DMS53 (cell line): Measurements from ENCODE around the gene TEAD3.
"Not testable (repeated sequence)": the region's sequence is repeated elsewhere in the genome, so short reads cannot be mapped to it uniquely, and the experiment has no call there.

ENCODE experiments used
- DNase-seq: peaks from one replicate; lab custom pipeline; 2025; lab: John Stamatoyannopoulos, UW

TEAD3 gene

DNA sequence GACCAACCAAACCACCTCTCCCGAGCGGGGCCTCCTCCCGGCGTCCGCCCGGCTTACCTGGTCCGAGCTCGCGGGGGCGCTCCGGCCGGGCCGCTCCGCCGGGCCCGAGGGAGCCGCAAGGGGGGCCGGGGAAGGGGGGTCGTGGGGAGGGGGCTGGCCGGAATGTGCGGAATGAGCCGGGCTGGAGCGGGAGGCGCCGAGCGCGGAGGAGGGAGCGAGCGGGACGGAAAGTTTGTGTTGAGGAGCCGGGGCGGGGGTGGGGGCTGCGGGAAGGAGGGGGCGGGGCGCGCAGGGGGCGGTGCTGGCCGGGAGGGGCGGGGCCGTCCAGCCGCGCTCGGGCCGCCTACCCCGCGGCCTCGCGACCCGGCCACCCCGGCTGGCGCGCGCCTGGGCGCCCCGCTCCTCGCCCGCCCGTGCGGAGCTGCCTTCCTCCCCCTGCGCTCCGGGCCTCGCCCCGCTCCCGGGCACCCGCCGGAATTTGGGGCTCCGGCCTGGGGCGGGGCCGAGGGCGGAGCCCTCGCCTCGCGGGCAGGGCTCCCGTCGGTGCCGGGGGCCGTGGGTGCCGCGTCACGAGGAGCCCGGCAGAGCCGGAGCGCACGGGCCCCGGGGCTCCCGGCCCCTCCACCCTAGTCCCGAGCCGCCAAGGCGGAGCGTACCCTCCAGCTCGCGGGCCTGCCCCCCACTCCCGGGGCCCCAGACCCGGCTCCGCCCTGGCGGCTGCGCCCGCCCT lies at the start of gene TEAD3:
TEAD3 (minus strand) TSS at position 239 of the 730 bp plus-strand sequence.
- peak; percentile 72 for DNase-seq

- DNase-seq, result peak; percentile 37
Measured at GRCh38 chr6:35544769-35545361, 48.0 kb upstream of the TEAD3 start.

DNA sequence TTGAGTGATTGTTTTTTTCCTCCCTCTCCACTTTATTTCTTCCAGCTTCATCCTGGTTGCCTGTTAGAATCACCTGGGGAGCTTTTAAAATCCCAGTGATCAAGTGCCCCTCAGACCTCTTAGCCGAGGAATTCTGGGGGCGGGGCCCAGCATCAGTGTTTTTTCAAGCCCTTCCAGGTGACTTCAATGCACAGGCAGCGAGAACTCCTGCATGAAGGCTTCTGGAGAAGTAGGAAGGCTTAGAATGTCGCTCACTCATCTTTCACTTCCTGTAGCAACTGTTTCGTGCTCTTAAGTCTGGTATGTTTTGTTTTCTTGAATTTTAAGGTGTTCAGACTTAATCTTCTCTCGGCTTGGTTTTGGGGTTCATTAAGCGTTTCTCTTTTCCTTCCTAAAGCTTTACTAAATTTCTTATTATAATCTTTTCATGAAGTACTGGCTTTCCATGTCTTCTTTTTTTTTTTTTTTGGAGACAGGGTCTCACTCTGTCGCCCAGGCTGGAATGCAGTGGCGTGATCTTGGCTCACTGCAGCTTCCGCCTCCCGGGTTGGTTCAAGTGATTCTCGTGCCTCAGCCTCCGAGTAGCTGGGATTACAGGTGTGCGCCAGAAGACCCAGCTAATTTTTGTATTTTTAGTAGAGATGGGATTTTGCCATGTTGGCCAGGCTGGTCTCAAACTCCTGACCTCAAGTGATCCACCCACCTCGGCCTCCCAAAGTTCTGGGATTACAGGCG lies 46.7 kb upstream of the TEAD3 start:
- no peak for DNase-seq

DNA sequence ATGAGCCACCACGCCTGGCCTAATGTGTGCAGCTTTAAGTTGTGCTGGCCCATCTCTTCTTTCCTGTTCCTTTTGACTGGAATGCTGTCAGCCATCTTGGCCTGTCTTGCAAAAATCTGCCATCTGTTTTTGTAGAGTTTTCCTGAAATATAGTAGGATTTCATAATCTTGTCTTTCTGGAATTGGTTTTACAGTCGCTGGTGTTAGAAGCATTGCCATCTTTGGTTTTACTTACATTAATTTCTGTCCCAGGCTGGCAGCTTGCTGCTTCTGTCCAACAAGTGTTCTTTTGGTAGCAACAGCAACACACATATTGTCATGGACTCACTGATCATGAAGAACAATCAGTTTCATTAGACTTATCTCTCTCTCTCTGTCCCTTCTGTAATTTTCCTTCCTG lies 45.0 kb upstream of the TEAD3 start:
- DNase-seq, result no peak

DNA sequence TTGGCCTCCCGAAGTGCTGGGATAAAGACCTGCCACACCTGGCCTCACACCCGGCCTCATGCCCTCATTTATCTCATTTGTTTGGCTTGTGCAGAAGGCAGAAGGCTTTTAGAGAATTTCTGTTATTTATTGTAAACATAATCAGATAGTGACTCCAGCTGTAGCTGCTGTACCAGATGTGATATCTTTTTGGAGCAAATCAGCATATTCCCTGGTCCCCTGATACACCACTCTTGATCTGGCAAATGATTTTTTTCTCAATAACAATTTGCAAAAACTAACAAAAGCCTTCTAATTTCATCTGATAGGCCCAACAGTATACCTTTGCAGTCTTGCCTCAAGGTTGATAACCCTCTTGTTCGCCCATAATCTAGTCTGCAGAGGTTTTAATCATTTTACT lies 42.3 kb upstream of the TEAD3 start:
- no peak for DNase-seq

GRCh38 chr6:35535847-35536246 lies 39.0 kb upstream of the TEAD3 start:
- DNase-seq, result not testable (repeated sequence)

DNA sequence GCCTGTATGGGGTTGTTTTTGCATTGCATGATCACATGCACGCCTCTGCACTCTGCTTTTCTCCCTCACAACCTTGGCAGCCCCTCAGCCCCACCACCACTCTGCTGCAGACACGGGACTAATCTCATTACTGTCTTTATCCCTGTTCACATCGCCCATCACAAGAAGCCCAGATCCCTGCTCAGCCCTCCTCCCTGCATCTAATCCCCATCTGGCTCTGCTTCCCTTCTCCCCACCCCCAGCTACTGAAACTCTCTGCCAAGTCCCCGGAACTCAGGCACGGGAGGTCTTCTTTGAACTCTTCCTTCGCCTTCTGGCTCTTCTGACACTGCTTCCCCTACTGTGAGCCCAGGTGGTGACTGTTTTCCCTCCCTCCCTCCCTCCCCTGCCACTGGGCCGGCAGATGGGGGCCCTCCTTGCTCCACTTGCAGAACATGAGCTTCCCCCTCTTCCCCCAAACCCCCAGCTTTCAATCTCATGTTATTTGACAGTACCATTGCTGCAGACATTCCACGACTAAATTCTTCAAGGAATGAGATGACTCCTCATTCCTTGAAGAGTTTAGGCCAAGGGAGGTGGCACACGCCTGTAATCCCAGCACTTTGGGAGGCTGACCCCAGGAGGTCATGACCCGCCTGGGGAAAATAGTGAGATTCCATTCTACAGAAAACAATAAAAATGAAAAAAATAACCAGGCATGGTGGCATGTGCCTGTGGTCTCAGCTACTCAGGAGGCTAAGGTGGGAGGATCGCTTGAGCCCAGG lies 37.7 kb upstream of the TEAD3 start:
- no peak for DNase-seq

- DNase-seq, result no peak
Measured at GRCh38 chr6:35533981-35534380, 37.1 kb upstream of the TEAD3 start.

DNA sequence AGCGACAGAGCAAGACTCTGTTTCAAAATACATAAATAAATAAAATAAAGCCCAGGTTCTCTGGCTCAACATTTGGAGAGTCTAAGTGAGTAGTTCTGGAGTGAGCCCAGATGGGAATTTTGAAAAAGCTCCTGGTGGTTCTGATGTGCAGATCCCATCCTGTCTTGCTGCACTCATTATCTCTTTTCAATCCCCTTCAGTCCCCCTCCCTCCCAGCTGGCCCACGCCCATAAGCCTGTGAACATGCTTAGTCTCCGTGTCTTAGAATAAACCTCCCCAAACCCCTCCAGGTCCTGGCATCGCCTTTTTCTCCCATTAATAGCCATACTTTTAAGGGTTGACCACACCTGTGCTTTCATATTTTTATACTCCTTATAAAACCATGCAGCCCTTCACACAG lies 35.2 kb upstream of the TEAD3 start:
- DNase-seq, result no peak

DNA sequence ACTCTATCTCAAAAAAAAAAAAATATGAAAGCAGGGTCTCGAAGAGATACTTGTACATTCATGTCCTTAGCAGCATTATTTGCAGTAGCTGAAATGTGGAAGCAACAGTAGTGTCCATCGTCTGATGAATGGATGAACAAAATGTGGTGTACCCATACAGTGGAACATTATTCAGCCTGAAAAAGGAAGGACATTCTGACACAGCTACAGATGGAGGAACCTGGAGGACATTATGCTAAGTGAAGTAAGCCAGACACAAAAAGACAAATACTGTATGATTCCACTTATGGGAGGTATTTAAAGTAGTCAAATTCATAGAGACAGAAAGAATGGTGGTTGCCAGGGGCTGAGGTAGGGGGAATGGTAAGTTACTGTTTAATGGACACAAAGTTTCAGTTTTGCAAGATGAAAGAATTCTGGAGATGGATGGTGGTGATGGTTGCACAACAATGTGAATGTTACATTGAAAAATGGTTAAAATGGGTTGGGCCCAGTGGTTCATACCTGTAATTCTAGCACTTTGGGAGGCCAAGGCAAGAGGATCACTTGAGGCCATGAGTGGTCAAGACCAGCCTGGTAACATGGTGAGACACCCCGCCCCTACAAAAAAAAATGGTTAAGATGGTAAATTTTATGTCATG lies 27.6 kb upstream of the TEAD3 start:
- no peak for DNase-seq

GRCh38 chr6:35522660-35523658 lies 26.1 kb upstream of the TEAD3 start:
- DNase-seq, result peak; percentile 76

- DNase-seq, result no peak
Measured at GRCh38 chr6:35522151-35522550, 25.3 kb upstream of the TEAD3 start.

- DNase-seq, result no peak
Measured at GRCh38 chr6:35521235-35521634, 24.4 kb upstream of the TEAD3 start.

GRCh38 chr6:35519313-35520015 lies 22.6 kb upstream of the TEAD3 start:
- DNase-seq, result no peak

GRCh38 chr6:35518566-35519312 lies 21.9 kb upstream of the TEAD3 start:
- no peak for DNase-seq

DNA sequence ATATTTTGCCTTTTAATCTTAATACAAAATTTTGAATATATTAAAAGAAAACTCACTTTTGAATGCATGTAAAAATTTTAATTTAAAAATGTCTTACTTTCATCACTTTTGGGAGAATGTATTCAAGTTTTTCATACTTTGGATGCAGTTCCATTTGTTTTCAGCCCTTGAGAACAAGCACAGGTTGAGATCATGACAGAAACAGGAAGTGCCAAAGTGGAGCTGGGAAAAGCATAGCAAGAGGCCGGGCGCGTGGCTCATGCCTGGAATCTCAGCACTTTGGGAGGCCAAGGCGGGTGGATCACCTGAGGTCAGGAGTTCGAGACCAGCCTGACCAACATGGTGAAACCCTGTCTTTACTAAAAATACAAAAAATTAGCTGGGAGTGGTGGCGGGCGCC lies 21.1 kb upstream of the TEAD3 start:
- not testable (repeated sequence) for DNase-seq

GRCh38 chr6:35516712-35517111 lies 19.8 kb upstream of the TEAD3 start:
- DNase-seq, result no peak

DNA sequence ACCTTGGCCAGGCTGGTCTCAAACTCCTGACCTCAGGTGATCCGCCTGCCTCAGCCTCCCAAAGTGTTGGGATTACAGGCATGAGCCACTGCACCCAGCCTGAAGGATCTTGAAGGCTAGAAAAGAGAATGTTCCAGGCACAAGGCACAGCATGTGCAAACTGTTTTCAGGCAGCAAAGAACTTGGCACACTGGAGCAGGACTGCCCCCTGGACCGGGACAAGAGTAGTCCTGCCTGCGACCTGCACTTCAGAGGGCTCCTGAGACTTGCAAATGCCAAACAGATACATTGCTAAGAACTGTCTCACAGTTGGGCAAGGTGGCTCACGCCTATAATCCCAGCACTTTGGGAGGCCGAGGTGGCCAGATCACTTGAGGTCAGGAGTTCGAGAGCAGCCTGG lies 19.1 kb upstream of the TEAD3 start:
- not testable (repeated sequence) for DNase-seq

GRCh38 chr6:35514587-35514986 lies 17.7 kb upstream of the TEAD3 start:
- no peak for DNase-seq
